ENCODE data around the gene CAPN11.
A peak's percentile ranks its signal among the peaks of the same experiment; 100 is the strongest.
"Not testable (repeated sequence)": the region's sequence is repeated elsewhere in the genome, so short reads cannot be mapped to it uniquely, and the experiment has no call there.

CAPN11 gene

DNA sequence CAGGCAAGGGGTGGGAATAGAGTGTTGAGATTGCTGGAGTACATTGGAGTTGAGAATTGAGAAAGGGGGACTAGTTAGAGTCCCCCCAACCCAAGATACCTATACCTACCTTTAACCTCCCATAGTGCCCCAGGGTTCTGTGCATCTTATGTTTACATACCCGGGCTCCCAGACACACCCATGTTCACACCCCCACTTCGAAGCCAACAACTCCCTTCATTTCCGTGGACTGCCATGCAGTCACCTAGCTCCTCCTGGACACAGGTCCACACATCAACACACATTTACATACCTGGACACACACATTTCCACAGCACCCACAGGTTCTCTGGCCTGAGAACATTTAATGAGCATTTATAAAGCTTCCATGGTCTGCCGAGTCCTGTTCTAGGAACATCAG, 26.1 kb upstream of the CAPN11 start:
- DNase-seq = no peak

- DNase-seq = peak; percentile 56
Measured at GRCh38 chr6:44133003-44133931, 25.4 kb upstream of the CAPN11 start.

GRCh38 chr6:44133981-44134711, 24.5 kb upstream of the CAPN11 start:
- no peak for DNase-seq

DNA sequence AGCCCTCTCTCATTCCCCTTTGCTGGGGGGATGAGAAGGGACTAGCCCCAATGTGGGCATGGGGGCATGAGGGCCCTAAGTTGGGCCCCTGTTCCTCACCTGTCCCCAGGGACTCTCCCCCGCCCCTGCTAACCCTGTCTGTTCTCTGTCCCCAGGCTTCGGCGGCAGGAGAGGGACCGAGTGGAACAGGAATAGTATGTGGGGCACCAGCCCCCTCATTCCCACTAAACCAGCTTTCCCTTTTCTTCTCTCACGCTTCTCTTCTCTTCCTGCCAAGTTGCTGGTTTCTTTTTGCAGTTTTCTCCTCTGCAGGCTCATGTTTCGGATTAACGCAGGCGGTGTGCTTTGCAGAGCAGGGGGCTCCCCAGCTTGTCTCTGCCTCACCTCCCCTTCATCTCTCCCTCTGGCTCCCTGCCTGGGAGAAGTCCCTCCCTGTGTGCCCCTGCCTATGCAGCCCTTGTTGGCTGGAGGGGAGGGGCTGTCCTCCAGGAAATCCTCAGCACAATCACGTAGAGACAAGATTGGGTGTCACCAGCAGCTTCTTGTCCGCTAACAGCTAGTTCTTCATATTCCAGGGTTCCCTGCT, 23.4 kb upstream of the CAPN11 start:
- no peak for DNase-seq

GRCh38 chr6:44135875-44136274, 22.7 kb upstream of the CAPN11 start:
- DNase-seq = no peak

DNA sequence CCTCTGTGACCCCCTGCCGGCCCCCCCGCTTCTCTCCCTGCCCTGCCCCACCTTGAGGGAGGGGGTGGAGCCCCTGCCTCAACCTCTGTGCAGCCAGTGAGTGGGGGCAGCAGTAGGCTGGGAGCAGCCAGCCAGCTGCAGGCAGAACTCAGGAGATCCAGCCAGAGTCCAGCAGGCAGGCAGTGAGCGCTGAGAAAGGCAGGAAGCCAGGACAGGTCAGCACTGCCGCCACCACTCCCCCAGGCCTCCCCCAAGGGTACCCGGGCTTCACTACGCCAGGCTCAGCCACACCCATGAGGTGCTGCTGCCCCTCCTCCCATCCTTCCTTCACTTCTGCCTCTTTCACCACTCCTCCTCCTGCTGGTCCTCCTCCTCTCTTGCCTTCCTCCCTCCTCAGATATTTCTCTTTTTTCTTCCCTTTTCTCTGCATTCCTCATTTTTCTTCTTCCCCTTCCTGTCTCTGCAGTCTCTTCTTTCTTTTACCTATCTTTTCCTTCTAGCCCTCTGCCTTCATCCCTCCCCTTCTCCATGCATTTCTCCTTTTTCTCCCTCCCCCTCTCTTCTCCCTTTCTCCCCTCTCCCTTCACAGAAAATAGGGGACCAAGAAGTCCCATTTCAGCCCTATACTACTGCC, 19.8 kb upstream of the CAPN11 start:
- no peak for DNase-seq

DNA sequence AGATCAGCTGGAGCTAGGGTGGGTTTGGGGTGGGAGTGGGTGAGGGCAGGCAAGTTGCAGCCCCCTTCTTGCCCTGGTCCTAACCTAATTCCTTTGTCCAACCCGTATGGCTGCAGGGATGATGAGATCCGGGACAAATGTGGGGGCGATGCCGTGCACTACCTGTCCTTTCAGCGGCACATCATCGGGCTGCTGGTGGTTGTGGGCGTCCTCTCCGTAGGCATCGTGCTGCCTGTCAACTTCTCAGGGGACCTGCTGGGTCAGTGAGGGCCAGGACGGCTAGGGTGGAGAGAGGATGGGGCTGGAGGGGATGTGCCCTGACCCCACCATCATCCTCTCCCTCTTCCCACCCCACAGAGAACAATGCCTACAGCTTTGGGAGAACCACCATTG, 19.3 kb upstream of the CAPN11 start:
- no peak for DNase-seq

GRCh38 chr6:44142835-44143234, 15.8 kb upstream of the CAPN11 start:
- DNase-seq = no peak

DNA sequence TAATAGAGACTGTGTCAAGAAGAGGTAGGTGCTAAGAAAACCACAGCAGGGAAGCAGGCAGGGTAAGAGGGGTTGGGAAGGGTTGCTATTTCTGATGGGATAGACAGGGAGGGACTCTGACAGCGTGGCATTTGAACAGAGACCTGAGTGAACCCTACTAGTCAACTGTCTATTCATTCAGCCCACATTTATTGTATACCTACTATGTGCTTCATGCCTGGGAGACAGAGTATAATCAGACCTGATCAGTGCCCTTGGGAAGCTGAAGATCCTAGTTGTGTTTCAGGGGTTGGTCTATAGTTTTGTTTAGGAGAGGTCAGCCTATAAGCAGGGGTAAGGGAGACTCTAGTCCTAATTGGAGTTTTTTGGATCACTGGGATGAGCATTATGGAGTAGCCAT, 14.9 kb upstream of the CAPN11 start:
- DNase-seq = no peak

- DNase-seq = not testable (repeated sequence)
Measured at GRCh38 chr6:44144536-44144935, 14.1 kb upstream of the CAPN11 start.

GRCh38 chr6:44145839-44146238, 12.8 kb upstream of the CAPN11 start:
- no peak for DNase-seq

- DNase-seq = no peak
Measured at GRCh38 chr6:44146685-44147084, 11.9 kb upstream of the CAPN11 start.

- DNase-seq = no peak
Measured at GRCh38 chr6:44147256-44147655, 11.4 kb upstream of the CAPN11 start.

DNA sequence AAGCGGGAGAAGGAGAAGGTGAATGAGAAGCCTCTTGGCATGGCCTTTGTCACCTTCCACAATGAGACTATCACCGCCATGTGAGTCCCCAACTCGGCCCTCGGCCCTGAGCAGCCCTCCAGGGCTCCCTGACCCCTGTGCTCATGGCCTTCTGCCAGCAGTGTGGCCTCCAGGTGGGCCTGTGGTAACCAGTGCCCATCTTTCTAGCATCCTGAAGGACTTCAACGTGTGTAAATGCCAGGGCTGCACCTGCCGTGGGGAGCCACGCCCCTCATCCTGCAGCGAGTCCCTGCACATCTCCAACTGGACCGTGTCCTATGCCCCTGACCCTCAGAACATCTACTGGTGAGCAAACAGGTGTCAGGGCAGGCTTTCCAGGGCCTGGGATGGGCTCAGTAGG, 10.3 kb upstream of the CAPN11 start:
- no peak for DNase-seq

DNA sequence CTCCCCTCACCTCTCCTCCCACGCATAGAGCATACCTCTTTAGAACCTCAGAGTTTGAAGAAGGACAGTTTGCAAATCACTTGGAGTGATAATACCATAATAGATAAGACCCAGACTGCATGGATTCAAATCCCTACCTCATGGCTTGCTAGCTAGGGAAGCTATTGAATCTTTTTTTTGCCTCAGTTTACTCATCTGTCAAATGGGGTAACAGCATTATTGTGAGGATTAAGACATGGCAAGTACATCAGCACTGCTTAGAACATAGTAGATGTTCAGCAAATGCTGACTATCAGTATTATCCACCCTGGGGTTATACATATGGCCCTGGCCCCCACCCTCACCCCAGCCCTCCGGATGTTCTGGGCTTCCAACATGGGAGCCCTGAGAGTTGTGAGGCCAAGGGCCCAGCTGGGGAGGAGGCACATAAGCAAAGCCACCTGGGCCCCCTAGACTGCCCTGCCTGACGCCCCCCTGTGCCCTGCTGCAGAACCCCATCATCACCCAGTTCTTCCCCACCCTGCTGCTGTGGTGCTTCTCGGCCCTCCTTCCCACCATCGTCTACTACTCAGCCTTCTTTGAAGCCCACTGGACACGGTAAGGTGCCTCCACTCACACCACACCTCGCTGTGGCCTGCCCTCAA, 9.1 kb upstream of the CAPN11 start:
- DNase-seq = no peak

DNA sequence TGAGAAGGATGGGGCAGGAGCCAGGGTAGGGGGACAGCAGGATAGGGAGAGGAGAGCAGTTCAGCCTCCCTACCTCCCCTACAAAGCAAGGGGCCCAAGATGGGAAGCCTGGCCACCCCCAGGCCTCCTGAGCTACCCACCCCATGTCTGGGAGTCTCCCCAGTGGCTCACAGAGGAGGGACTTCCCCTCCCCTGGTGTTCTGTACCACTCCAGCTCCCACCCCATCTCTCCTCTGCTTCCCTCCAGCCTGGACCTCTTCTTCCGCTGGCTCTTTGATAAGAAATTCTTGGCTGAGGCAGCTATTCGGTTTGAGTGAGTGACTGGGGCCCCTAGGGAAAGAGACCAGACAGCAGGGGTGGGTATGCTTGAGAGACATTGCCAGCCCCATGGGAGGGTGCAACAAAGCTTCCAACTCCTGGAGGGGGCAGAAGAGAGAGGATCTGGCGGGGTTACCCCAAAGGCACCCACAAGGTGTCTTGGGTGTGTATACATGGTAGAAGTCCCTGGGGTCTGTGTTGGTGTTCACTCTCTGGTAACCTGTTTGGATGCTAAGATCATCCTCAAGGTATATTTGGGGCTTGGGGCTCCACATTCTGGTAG, 8.2 kb upstream of the CAPN11 start:
- no peak for DNase-seq

DNA sequence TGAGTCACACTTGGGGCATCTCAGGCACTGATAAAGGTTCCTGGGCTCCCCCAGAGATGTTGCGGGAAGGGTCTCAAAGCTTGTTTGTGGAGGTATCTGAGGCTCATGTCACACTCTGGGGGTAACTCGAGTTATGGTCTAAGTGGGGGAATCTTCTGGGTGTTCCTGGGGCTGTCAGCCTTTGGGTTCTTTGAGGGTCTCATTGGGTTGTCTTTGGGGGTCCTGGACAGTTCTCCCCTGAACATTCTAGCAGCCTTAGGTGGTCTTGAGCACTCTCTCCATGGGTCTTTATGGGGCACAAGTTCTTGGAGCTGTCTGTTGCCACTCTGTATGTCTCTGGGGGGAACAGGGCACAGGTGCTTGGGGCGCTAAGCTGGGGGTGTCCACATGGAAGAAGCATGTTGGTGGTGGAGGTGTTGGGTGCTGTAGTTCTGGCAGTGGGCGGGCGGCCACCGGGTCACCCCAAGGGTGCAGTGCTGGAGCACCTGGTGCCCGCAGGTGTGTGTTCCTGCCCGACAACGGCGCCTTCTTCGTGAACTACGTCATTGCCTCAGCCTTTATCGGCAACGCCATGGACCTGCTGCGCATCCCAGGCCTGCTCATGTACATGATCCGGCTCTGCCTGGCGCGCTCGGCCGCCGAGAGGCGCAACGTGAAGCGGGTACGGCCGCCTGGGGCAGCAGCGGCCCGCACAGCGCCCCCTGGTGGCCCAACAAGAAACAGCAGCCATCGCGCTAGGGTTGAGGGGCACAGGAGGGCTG, 7.1 kb upstream of the CAPN11 start:
- DNase-seq = peak; percentile 26

- no peak for DNase-seq
Measured at GRCh38 chr6:44152109-44152461, 6.5 kb upstream of the CAPN11 start.

GRCh38 chr6:44152533-44152932, 6.1 kb upstream of the CAPN11 start:
- no peak for DNase-seq

- no peak for DNase-seq
Measured at GRCh38 chr6:44154067-44154466, 4.6 kb upstream of the CAPN11 start.

GRCh38 chr6:44156494-44157151, 2.0 kb upstream of the CAPN11 start:
- no peak for DNase-seq
